Retinal pigment epithelial cell (primary cell): ENCODE data around the gene TCEAL9.
"Not testable (repeated sequence)": the region's sequence is repeated elsewhere in the genome, so short reads cannot be mapped to it uniquely, and the experiment has no call there.

Experiments used
- DNase-seq: peaks from one replicate; pipeline ENCODE4 v3.0.0-alpha.2; 2010; ENCODE audit warnings: low read depth
- H3K4me3 ChIP-seq: 2 replicates; pipeline ENCODE4 v1.5.1; 2011; ENCODE audit warnings: mild to moderate bottlenecking, low read length, control low read depth, moderate library complexity
- CTCF ChIP-seq: conservative IDR thresholded peaks from 2 replicates; pipeline ENCODE4 v1.5.1; 2011; ENCODE audit warnings: low read depth, low read length, control low read depth, inconsistent platforms

Gene TCEAL9

DNA sequence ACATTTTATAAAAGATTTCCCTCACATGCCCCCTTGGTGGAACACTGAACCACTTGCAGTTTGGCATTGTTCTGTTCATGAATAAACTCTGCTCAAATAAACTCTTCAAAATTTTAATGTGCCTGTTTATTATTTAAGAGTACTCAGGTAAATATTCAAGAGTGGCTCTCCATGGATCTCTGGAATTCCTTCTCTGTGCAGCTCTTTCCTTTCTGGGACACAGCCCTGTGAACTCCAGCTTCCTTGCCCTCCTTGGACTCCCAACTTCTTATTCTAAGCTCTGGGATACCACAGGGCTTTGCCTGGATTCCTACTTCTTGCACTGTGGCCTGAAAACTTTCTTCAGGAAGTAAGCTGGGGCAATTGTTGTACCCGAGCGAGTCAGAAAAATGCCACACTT lies 28.4 kb downstream of the TCEAL9 start:
- no peak for TF ChIP-seq CTCF
- H3K4me3 ChIP-seq = no peak overlapping the region
- DNase-seq = no peak

GRCh38 chrX:103385283-103385830 lies 29.1 kb downstream of the TCEAL9 start:
- not testable (repeated sequence) for H3K4me3 ChIP-seq, DNase-seq

DNA sequence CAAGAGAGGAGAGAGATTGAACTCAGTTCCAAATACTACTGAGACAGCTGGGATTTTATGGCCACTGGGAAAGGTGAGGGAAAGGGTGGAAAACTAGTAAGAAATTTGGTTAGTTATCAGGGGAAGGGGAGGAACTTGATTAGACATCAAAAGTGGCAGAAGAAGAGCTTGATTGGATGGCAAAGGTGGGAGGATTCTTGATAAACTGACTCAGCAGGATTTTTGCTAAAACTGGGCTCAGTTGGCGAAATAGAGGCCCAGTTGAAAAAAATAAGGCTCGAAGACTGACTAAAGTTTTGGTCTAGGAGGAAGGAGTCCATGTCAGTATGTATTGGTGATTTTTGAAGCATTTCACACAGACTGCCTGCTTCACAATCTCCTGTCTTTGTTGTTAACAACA lies 30.0 kb downstream of the TCEAL9 start:
- no peak overlapping the region for H3K4me3 ChIP-seq
- DNase-seq = no peak
- no peak for TF ChIP-seq CTCF

GRCh38 chrX:103393487-103393886 lies 37.2 kb downstream of the TCEAL9 start:
- no peak for TF ChIP-seq CTCF
- no peak for DNase-seq
- H3K4me3 ChIP-seq = no peak overlapping the region

GRCh38 chrX:103396186-103396585 lies 39.9 kb downstream of the TCEAL9 start:
- no peak for TF ChIP-seq CTCF
- no peak for DNase-seq
- no peak overlapping the region for H3K4me3 ChIP-seq

DNA sequence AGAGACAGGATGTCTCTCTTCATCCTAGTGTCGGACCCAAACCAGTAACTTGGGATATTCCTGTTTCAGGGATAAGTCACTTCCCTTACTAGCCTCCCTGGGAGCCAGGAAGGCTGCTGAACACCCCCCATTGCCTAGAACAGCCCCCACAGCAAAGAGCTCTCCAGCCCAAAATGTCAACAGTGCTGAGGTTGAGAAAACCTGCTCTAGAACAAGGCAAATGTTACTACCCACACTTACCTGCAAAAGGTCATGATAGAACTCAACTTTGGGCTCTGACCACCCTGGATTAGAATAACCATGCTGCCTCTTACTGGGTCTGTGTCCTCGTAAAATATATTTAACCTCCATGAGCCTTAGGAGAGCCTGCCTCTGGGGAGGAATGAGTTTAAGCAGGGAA lies 40.4 kb downstream of the TCEAL9 start:
- no peak for DNase-seq
- no peak overlapping the region for H3K4me3 ChIP-seq
- no peak for TF ChIP-seq CTCF

GRCh38 chrX:103397707-103398106 lies 41.4 kb downstream of the TCEAL9 start:
- no peak for TF ChIP-seq CTCF
- H3K4me3 ChIP-seq = no peak overlapping the region
- no peak for DNase-seq

DNA sequence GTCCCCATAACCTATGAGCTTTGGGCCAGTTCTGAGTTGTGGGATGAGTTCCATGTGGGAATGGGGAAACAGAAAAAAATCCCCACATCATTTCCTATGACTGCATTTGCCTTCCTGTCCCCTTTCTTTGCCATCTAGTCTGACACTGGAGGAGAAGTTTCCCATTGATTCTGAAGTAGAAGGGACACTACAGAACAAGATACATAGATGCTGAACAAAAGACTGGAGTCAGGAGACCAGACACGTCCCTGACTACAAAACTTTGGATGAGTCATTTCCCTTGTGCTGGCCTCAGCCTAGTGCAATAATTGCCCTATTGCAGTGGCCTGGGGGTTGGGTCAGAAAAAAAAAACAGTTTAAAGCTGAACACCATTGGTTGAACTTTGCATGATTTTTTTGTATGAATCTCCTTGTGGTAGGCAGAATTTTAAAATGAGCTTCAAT lies 42.1 kb downstream of the TCEAL9 start:
- H3K4me3 ChIP-seq = no peak overlapping the region
- no peak for DNase-seq
- TF ChIP-seq CTCF = no peak
